GM12874 (cell line): ENCODE data around the gene ARG1.

Source experiments
- TF ChIP-seq, protein P1 (sequence below): IDR thresholded peaks from 2 replicates; pipeline ENCODE4 v1.5.1; 2011; ENCODE audit warnings: low read depth, mild to moderate bottlenecking, control low read depth, low read length, moderate library complexity; ENCODE audit not compliant: insufficient read depth

ARG1 gene

GRCh38 chr6:131568726-131569125 lies 4.3 kb upstream of the ARG1 start:
- TF ChIP-seq, protein P1, sequence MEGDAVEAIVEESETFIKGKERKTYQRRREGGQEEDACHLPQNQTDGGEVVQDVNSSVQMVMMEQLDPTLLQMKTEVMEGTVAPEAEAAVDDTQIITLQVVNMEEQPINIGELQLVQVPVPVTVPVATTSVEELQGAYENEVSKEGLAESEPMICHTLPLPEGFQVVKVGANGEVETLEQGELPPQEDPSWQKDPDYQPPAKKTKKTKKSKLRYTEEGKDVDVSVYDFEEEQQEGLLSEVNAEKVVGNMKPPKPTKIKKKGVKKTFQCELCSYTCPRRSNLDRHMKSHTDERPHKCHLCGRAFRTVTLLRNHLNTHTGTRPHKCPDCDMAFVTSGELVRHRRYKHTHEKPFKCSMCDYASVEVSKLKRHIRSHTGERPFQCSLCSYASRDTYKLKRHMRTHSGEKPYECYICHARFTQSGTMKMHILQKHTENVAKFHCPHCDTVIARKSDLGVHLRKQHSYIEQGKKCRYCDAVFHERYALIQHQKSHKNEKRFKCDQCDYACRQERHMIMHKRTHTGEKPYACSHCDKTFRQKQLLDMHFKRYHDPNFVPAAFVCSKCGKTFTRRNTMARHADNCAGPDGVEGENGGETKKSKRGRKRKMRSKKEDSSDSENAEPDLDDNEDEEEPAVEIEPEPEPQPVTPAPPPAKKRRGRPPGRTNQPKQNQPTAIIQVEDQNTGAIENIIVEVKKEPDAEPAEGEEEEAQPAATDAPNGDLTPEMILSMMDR, result no peak

DNA sequence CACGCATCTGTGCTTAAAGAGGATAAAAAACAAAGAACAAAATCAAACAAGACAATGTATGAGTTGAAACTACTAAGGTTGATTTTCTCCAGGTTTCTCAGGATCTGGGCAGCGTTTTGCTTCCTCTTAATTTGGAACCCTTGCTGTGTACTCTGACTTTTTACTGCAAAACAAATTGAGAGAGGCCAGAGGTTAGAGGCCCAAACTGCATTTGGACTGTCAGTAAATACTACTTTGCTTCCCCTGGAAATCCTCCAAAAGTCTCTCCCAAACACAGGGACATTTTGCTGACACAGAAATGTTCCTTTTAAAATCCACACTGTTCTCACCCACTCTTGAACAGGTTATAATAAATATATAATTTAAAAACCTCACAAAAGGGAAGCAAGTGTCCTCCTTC lies 1.1 kb downstream of the ARG1 start:
- TF ChIP-seq, protein P1, result no peak

GRCh38 chr6:131574686-131575085 lies 1.7 kb downstream of the ARG1 start:
- TF ChIP-seq, protein P1, result no peak

GRCh38 chr6:131575834-131576478 lies 2.9 kb downstream of the ARG1 start:
- TF ChIP-seq, protein P1, result no peak

GRCh38 chr6:131581523-131581922 lies 8.5 kb downstream of the ARG1 start:
- TF ChIP-seq, protein P1, result no peak

DNA sequence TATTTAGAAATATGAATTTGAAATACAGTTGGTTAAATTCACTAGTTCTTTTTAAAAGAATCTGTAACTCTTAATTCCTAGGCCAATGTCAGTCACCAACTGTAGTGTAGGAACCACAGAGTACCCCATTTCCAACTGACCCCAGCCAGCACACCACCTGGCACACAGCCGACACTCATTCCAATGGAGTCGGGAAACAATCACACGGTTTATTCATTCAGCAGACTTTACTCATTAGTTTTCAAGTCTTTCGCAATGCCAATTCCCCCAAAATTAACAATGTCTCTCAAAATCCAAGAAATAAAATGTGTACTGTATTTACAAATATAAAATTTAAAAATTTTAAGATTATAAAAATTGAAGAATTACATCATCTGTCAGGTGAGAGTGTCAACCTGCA lies 13.5 kb downstream of the ARG1 start:
- TF ChIP-seq, protein P1, result no peak

GRCh38 chr6:131587909-131588308 lies 14.9 kb downstream of the ARG1 start:
- TF ChIP-seq, protein P1, result no peak
